ENCODE measurements around the gene FGF11.

- no peak for TF ChIP-seq CTCF (IDR thresholded peaks at IDR 0.05; ENCODE audit: insufficient read depth, low read depth, low read length)
- TF ChIP-seq EZH2 (IDR thresholded peaks at IDR 0.05; ENCODE audit: insufficient read depth, low read length), result no peak
These were observed 50.8 kb downstream of the FGF11 start for GRCh38 chr17:7490144-7490543.
